Endodermal cell (in vitro differentiated cells): ENCODE measurements around the gene ERAP2. TPM values are rescaled to one million over a fixed set of nuclear protein-coding genes. Genes with fewer than 3 reads are reported as not detected.
"Not testable (repeated sequence)": the region's sequence is repeated elsewhere in the genome, so short reads cannot be mapped to it uniquely, and the experiment has no call there.

Source experiments
- DNase-seq: peaks from one replicate; pipeline ENCODE4 v3.0.0-alpha.2; 2017
- H3K27ac ChIP-seq: 2 replicates; pipeline ENCODE4 v1.5.1; 2013; ENCODE audit warnings: mild to moderate bottlenecking, low read depth, low read length, moderate library complexity
- H3K27me3 ChIP-seq: 2 replicates; pipeline ENCODE4 v1.6.1; 2013; ENCODE audit warnings: mild to moderate bottlenecking, low read length, moderate library complexity; ENCODE audit not compliant: insufficient read depth, control insufficient read depth, poor library complexity, severe bottlenecking
- H3K36me3 ChIP-seq: 2 replicates; pipeline ENCODE4 v1.7.0; 2013; ENCODE audit warnings: mild to moderate bottlenecking, low read length, moderate library complexity; ENCODE audit not compliant: control insufficient read depth, insufficient read depth
- H3K4me1 ChIP-seq: one replicate; pipeline ENCODE4 v1.7.0; 2013; ENCODE audit warnings: low read length; ENCODE audit not compliant: control insufficient read depth, insufficient read depth
- H3K4me3 ChIP-seq: 2 replicates; pipeline ENCODE4 v1.5.1; 2013; ENCODE audit warnings: mild to moderate bottlenecking, low read length, moderate library complexity
- H3K9ac ChIP-seq: 2 replicates; pipeline ENCODE4 v1.6.1; 2013; ENCODE audit warnings: mild to moderate bottlenecking, low read length, moderate library complexity; ENCODE audit not compliant: poor library complexity, severe bottlenecking; ENCODE audit errors: extremely low read depth
- H3K9me3 ChIP-seq: 2 replicates; pipeline ENCODE4 v1.6.1; 2013; ENCODE audit warnings: mild to moderate bottlenecking, low read length, moderate library complexity; ENCODE audit not compliant: control insufficient read depth
- H3K27ac Mint-ChIP-seq: 2 replicates; pipeline ENCODE4 v1.8.0; 2020; ENCODE audit warnings: mixed read lengths
- H3K27me3 Mint-ChIP-seq: 2 replicates; pipeline ENCODE4 v1.8.0; 2021; ENCODE audit warnings: mild to moderate bottlenecking, mixed read lengths; ENCODE audit not compliant: insufficient read depth
- H3K36me3 Mint-ChIP-seq: 2 replicates; pipeline ENCODE4 v1.8.0; 2020; ENCODE audit warnings: low read depth, mixed read lengths
- H3K4me1 Mint-ChIP-seq: 2 replicates; pipeline ENCODE4 v1.8.0; 2020; ENCODE audit warnings: mixed read lengths
- H3K4me3 Mint-ChIP-seq: 2 replicates; pipeline ENCODE4 v1.8.0; 2020; ENCODE audit warnings: mild to moderate bottlenecking, moderate library complexity, mixed read lengths
- H3K9me3 Mint-ChIP-seq: 2 replicates; pipeline ENCODE4 v1.8.0; 2020; ENCODE audit warnings: mild to moderate bottlenecking, mixed read lengths
- WGBS, 2 experiments: methylation state at CpG; one replicate each; pipeline versions ENCODE4 v1.1.5 to v1.1.7; 2013; ENCODE audit warnings: missing lambda C conversion rate in 2 of 2, mixed read lengths in 1 of 2; ENCODE audit not compliant: insufficient coverage in 1 of 2, insufficient read length in 1 of 2; 5-methylcytosine and 5-hydroxymethylcytosine counted together
- total RNA-seq, 2 donors: library from RNA; stranded (reverse); fragmentation: NEBNext Ultra II Directional in 1 of 2; extraction: Animal tissue kit (Norgen Biotek cat#: 25700) in 1 of 2; gene quantifications; 2 replicates in 1 of 2; 3 replicates in 1 of 2; pipeline ENCODE4 v1.2.1, GENCODE V29; 2021
- TF ChIP-seq, protein P1 (sequence below): fragments of 200-600 bp; sonication (generic); conservative IDR thresholded peaks from 2 replicates; pipeline ENCODE4 v1.5.0; 2021; ENCODE audit warnings: antibody characterized with exemption, mild to moderate bottlenecking

ERAP2 gene
- total RNA-seq, 2 donors from 2014 or later, result not detected

GRCh38 chr5:96928931-96929708 lies 52.8 kb downstream of the ERAP2 start:
- Histone ChIP-seq H3K27ac (no peak overlapping the region), H3K9me3 (no peaks in the 10 kb centered on the region), H3K27me3 (no peaks in the 10 kb centered on the region), H3K9ac (no peak overlapping the region), H3K4me1 (peaks cover 6% of the 10 kb centered on the region), H3K36me3 (no peaks in the 10 kb centered on the region), H3K4me3 (no peak overlapping the region)
- Mint-ChIP-seq H3K9me3 (no peaks in the 10 kb centered on the region), H3K36me3 (no peaks in the 10 kb centered on the region), H3K27me3 (peaks cover 5% of the 10 kb centered on the region), H3K4me1 (peaks cover 18% of the 10 kb centered on the region), H3K4me3 (no peak overlapping the region), H3K27ac (no peak overlapping the region)
- WGBS, 2 experiments, result 93 to 97% methylated on average over 7 of the region's 7 CpGs
- no peak for DNase-seq
- TF ChIP-seq, protein P1, sequence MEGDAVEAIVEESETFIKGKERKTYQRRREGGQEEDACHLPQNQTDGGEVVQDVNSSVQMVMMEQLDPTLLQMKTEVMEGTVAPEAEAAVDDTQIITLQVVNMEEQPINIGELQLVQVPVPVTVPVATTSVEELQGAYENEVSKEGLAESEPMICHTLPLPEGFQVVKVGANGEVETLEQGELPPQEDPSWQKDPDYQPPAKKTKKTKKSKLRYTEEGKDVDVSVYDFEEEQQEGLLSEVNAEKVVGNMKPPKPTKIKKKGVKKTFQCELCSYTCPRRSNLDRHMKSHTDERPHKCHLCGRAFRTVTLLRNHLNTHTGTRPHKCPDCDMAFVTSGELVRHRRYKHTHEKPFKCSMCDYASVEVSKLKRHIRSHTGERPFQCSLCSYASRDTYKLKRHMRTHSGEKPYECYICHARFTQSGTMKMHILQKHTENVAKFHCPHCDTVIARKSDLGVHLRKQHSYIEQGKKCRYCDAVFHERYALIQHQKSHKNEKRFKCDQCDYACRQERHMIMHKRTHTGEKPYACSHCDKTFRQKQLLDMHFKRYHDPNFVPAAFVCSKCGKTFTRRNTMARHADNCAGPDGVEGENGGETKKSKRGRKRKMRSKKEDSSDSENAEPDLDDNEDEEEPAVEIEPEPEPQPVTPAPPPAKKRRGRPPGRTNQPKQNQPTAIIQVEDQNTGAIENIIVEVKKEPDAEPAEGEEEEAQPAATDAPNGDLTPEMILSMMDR, result no peak

GRCh38 chr5:96930058-96930457 lies 53.8 kb downstream of the ERAP2 start:
- no peak overlapping the region for H3K27ac ChIP-seq
- DNase-seq, result no peak
- no peaks in the 10 kb centered on the region for H3K36me3 ChIP-seq
- no peaks in the 10 kb centered on the region for H3K36me3 Mint-ChIP-seq
- TF ChIP-seq, protein P1, result no peak
- no peak overlapping the region for H3K4me3 ChIP-seq
- peaks cover 5% of the 10 kb centered on the region for H3K27me3 Mint-ChIP-seq
- 95 to 97% methylated on average over 3 of the region's 3 CpGs for WGBS, 2 experiments
- H3K9ac ChIP-seq, result no peak overlapping the region
- peaks cover 17% of the 10 kb centered on the region for H3K4me1 Mint-ChIP-seq
- no peaks in the 10 kb centered on the region for H3K27me3 ChIP-seq
- no peaks in the 10 kb centered on the region for H3K9me3 ChIP-seq
- no peaks in the 10 kb centered on the region for H3K9me3 Mint-ChIP-seq
- H3K4me3 Mint-ChIP-seq, result no peak overlapping the region
- no peak overlapping the region for H3K27ac Mint-ChIP-seq
- H3K4me1 ChIP-seq, result peaks cover 6% of the 10 kb centered on the region

DNA sequence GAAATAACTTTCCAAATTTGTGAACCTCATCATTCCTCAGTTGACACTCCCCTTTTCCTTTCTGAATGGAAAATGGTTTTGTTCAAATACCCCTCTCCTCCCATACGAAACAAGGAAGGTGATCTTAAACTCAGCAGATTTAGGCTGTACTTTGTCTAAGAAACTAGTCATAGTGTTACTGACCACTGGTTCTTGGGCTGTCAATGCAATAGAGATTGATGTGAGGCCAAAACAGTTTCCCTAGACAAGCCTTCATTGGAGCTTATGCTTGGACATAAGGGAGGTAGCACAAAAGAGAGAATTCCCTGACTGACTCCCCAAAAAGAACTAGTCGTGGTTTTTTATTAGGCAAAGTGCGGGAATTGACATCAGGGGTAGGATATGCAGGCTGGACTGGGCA lies 54.3 kb downstream of the ERAP2 start:
- no peak overlapping the region for H3K27ac Mint-ChIP-seq
- H3K36me3 Mint-ChIP-seq, result no peaks in the 10 kb centered on the region
- H3K4me3 ChIP-seq, result no peak overlapping the region
- peaks cover 14% of the 10 kb centered on the region for H3K4me1 Mint-ChIP-seq
- TF ChIP-seq, protein P1, result no peak
- no peaks in the 10 kb centered on the region for H3K9me3 Mint-ChIP-seq
- peaks cover 5% of the 10 kb centered on the region for H3K27me3 Mint-ChIP-seq
- H3K4me3 Mint-ChIP-seq, result no peak overlapping the region
- WGBS, 2 experiments, result 94 to 96% methylated on average over 3 of the region's 3 CpGs
- H3K36me3 ChIP-seq, result no peaks in the 10 kb centered on the region
- DNase-seq, result no peak
- H3K9ac ChIP-seq, result no peak overlapping the region
- peaks cover under 1% of the 10 kb centered on the region for H3K4me1 ChIP-seq
- no peaks in the 10 kb centered on the region for H3K9me3 ChIP-seq
- no peaks in the 10 kb centered on the region for H3K27me3 ChIP-seq
- no peak overlapping the region for H3K27ac ChIP-seq

- 93% methylated on average over 2 of the region's 2 CpGs; no CpG with 5 or more reads in 1 of the 2 experiments for WGBS, 2 experiments
- H3K4me1 Mint-ChIP-seq, result peaks cover 14% of the 10 kb centered on the region
- not testable (repeated sequence) for H3K9ac ChIP-seq, H3K27ac ChIP-seq, H3K4me1 ChIP-seq, H3K27me3 ChIP-seq, H3K36me3 ChIP-seq, H3K27me3 Mint-ChIP-seq, DNase-seq, H3K9me3 Mint-ChIP-seq, H3K27ac Mint-ChIP-seq, H3K9me3 ChIP-seq, H3K4me3 Mint-ChIP-seq, H3K36me3 Mint-ChIP-seq, H3K4me3 ChIP-seq
These were observed 54.7 kb downstream of the ERAP2 start for GRCh38 chr5:96931037-96931436.
